ENCODE data around the gene PLEKHJ1. TPM values are rescaled to one million over a fixed set of nuclear protein-coding genes. Genes with fewer than 3 reads are reported as not detected.

Gene PLEKHJ1
- total RNA-seq, 1 experiment from 2014 or later, result 94.8 TPM

DNA sequence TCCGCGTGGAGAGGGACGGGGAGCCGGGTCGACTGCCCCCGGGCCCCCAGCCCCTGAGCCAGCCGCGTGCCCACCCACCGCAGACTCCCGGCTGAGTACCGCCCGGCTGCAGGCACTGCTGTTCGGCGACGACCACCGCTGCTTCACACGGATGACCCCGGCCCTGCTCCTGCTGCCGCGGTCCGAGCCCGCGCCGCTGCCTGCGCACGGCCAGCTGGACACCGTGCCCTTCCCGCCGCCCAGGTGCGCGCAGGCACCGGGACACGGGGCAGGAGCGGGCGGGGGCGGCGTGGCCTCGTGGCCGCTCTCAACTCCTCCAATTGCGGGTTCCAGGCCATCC lies 14.6 kb upstream of the PLEKHJ1 start:
- Histone ChIP-seq H3K4me2 (ENCODE audit: low read length) (no peak overlapping the region), H3K27ac (ENCODE audit: low read length) (no peak overlapping the region), H3K9me3 (ENCODE audit: low read length) (no peaks in the 10 kb centered on the region), H3K4me3 (ENCODE audit: low read length) (no peak overlapping the region), H3K36me3 (ENCODE audit: low read depth, low read length) (no peaks in the 10 kb centered on the region; the same call in 1 of the 2 replicates), H3K9ac (ENCODE audit: low read length) (no peak overlapping the region), H3K9me2 (replicated peaks; ENCODE audit: low read length) (no peaks in the 10 kb centered on the region), H2AFZ (ENCODE audit: low read length) (no peak overlapping the region), H3K4me1 (ENCODE audit: insufficient read depth, low read length) (no peaks in the 10 kb centered on the region), H3K79me2 (ENCODE audit: low read length) (no peaks in the 10 kb centered on the region), H3K27me3 (ENCODE audit: low read length) (no peaks in the 10 kb centered on the region), H3F3A (ENCODE audit: low read length, unreplicated experiment) (no peaks in the 10 kb centered on the region), H4K20me1 (ENCODE audit: low read length) (no peaks in the 10 kb centered on the region)
- intact Hi-C loops (cut with micrococcal nuclease), result no loop called here
- DNase-seq (no peak), ATAC-seq (no peak; the same call in 1 of the 2 replicates)
- ChIA-PET CTCF (no interaction called here), POLR2A (ENCODE audit: unreplicated experiment) (no interaction called here)
- TF ChIP-seq EZH2phosphoT487 (IDR thresholded peaks at IDR 0.05; ENCODE audit: borderline replicate concordance, low read length), result no peak
- TF ChIP-seq, protein P1, sequence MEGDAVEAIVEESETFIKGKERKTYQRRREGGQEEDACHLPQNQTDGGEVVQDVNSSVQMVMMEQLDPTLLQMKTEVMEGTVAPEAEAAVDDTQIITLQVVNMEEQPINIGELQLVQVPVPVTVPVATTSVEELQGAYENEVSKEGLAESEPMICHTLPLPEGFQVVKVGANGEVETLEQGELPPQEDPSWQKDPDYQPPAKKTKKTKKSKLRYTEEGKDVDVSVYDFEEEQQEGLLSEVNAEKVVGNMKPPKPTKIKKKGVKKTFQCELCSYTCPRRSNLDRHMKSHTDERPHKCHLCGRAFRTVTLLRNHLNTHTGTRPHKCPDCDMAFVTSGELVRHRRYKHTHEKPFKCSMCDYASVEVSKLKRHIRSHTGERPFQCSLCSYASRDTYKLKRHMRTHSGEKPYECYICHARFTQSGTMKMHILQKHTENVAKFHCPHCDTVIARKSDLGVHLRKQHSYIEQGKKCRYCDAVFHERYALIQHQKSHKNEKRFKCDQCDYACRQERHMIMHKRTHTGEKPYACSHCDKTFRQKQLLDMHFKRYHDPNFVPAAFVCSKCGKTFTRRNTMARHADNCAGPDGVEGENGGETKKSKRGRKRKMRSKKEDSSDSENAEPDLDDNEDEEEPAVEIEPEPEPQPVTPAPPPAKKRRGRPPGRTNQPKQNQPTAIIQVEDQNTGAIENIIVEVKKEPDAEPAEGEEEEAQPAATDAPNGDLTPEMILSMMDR (conservative IDR thresholded peaks at IDR 0.05; ENCODE audit: low read depth, low read length), result no peak
- TF ChIP-seq EZH2 (IDR thresholded peaks at IDR 0.05; ENCODE audit: low read length, unreplicated experiment), result no peak
- BruUV-seq (replicated peaks), result no TSS peak

DNA sequence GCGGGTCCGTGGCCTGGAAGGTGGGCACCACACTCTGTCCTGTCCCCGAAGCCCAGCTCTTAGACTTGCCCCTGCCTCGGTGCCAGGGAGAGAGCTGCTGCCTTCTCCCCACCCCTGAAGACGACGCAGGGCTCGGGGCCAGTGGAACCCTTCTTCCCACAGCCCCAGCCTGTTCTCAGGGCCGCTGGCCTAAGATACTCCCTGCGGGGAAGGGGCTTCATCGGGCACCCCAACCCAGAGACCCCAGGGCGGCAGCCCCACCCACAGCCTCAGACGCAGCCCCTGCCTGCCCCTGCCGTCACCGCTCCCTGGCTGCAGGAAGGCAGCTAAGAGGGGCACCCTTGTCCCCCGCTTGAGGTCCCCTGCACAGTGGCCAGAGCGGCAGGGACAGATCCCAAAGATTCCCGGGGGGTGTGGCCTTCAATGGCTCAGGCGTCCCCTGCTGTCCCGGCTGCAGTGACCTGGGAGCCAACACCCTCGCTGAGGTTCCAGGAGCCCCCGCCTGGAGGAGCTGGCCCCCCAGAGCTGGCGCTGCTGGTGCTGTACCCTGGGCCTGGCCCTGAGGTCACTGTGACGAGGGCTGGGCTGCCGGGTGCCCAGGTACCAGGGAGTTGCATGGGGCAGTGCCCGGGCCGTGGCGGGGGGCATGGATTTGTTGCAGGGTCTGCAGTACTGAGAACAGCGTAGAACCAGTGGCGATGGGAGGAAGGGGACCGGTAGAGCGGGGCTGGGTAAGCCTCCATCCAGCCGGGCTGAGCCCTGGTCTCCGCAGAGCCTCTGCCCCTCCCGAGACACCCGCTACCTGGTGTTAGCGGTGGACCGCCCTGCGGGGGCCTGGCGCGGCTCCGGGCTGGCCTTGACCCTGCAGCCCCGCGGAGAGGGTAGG lies 14.0 kb upstream of the PLEKHJ1 start:
- ChIA-PET CTCF (no interaction called here), POLR2A (ENCODE audit: unreplicated experiment) (no interaction called here)
- no peak for TF ChIP-seq EZH2 (IDR thresholded peaks at IDR 0.05; ENCODE audit: low read length, unreplicated experiment)
- H3K9me3 ChIP-seq (ENCODE audit: low read length), result no peaks in the 10 kb centered on the region
- H3K36me3 ChIP-seq (ENCODE audit: low read depth, low read length), result peaks cover 2% of the 10 kb centered on the region; the same call in 1 of the 2 replicates
- no peaks in the 10 kb centered on the region for H3K9me2 ChIP-seq (replicated peaks; ENCODE audit: low read length)
- H3K4me2 ChIP-seq (ENCODE audit: low read length), result no peak overlapping the region
- no peaks in the 10 kb centered on the region for H4K20me1 ChIP-seq (ENCODE audit: low read length)
- no peak overlapping the region for H3K9ac ChIP-seq (ENCODE audit: low read length)
- ATAC-seq, result peak; percentile 19
- no TSS peak for BruUV-seq (replicated peaks)
- no peak overlapping the region for H3K27ac ChIP-seq (ENCODE audit: low read length)
- no peaks in the 10 kb centered on the region for H3K27me3 ChIP-seq (ENCODE audit: low read length)
- no peaks in the 10 kb centered on the region for H3K79me2 ChIP-seq (ENCODE audit: low read length)
- no peak overlapping the region for H2AFZ ChIP-seq (ENCODE audit: low read length)
- H3K4me1 ChIP-seq (ENCODE audit: insufficient read depth, low read length), result no peaks in the 10 kb centered on the region
- no peaks in the 10 kb centered on the region for H3F3A ChIP-seq (ENCODE audit: low read length, unreplicated experiment)
- intact Hi-C loops (cut with micrococcal nuclease), result no loop called here
- no peak for DNase-seq
- H3K4me3 ChIP-seq (ENCODE audit: low read length), result no peak overlapping the region

GRCh38 chr19:2249010-2249866 lies 13.1 kb upstream of the PLEKHJ1 start, which contains the start of gene AMH:
Gene AMH, plus strand, starts transcription at chr19:2249323. Its CDS starts 10 bp downstream, at chr19:2249333.
- H3F3A ChIP-seq (ENCODE audit: low read length, unreplicated experiment), result no peaks in the 10 kb centered on the region
- no peaks in the 10 kb centered on the region for H3K27me3 ChIP-seq (ENCODE audit: low read length)
- POLR2A ChIA-PET (ENCODE audit: unreplicated experiment), result no interaction called here
- ATAC-seq, result 0 out of 2 replicates have a peak, but pooled peaks have one; percentile 6
- no peak within 1 kb of the TSS for H3K4me3 ChIP-seq (ENCODE audit: low read length)
- no peak for DNase-seq
- CTCF ChIA-PET, result no interaction called here
- intact Hi-C loops (cut with micrococcal nuclease), result no loop called here
- no peak within 1 kb of the TSS for H3K9ac ChIP-seq (ENCODE audit: low read length)
- H3K36me3 ChIP-seq (ENCODE audit: low read depth, low read length), result peaks cover 8% of the 10 kb centered on the region
- H3K9me3 ChIP-seq (ENCODE audit: low read length), result no peaks in the 10 kb centered on the region
- no peak within 1 kb of the TSS for H3K4me2 ChIP-seq (ENCODE audit: low read length)
- H3K4me1 ChIP-seq (ENCODE audit: insufficient read depth, low read length), result no peaks in the 10 kb centered on the region
- no peaks in the 10 kb centered on the region for H3K9me2 ChIP-seq (replicated peaks; ENCODE audit: low read length)
- no peaks in the 10 kb centered on the region for H3K79me2 ChIP-seq (ENCODE audit: low read length)
- TSS peak; percentile 10 for BruUV-seq (replicated peaks)
- TF ChIP-seq, protein P1 (conservative IDR thresholded peaks at IDR 0.05; ENCODE audit: low read depth, low read length), result no peak
- no peak for TF ChIP-seq EZH2 (IDR thresholded peaks at IDR 0.05; ENCODE audit: low read length, unreplicated experiment)
- no peak for TF ChIP-seq EZH2phosphoT487 (IDR thresholded peaks at IDR 0.05; ENCODE audit: borderline replicate concordance, low read length)
- H2AFZ ChIP-seq (ENCODE audit: low read length), result no peak within 1 kb of the TSS
- no peak within 1 kb of the TSS for H3K27ac ChIP-seq (ENCODE audit: low read length)
- no peaks in the 10 kb centered on the region for H4K20me1 ChIP-seq (ENCODE audit: low read length)
